ENCODE data around the gene NRP2. TPM values are rescaled to one million over a fixed set of nuclear protein-coding genes. Genes with fewer than 3 reads are reported as not detected.
A peak's percentile ranks its signal among the peaks of the same experiment; 100 is the strongest.

NRP2 gene
- total RNA-seq, 4 donors from 2014 or later: 4.9 to 22.4 (median 14.5) TPM

GRCh38 chr2:205762881-205763280 is 80.6 kb downstream of the NRP2 start:
- Histone ChIP-seq H3K36me3 (no peaks in the 10 kb centered on the region), H3K27me3 (no peaks in the 10 kb centered on the region), H3K4me3 (no peak overlapping the region), H3K9me3 (no peaks in the 10 kb centered on the region), H3K4me1 (peaks cover 0 to 23% (median 0%) of the 10 kb centered on the region in 4 donors), H3K27ac (peak overlapping the region in 1 of 4 donors; percentile 76)
- no peak for DNase-seq
- TF ChIP-seq, protein P1, sequence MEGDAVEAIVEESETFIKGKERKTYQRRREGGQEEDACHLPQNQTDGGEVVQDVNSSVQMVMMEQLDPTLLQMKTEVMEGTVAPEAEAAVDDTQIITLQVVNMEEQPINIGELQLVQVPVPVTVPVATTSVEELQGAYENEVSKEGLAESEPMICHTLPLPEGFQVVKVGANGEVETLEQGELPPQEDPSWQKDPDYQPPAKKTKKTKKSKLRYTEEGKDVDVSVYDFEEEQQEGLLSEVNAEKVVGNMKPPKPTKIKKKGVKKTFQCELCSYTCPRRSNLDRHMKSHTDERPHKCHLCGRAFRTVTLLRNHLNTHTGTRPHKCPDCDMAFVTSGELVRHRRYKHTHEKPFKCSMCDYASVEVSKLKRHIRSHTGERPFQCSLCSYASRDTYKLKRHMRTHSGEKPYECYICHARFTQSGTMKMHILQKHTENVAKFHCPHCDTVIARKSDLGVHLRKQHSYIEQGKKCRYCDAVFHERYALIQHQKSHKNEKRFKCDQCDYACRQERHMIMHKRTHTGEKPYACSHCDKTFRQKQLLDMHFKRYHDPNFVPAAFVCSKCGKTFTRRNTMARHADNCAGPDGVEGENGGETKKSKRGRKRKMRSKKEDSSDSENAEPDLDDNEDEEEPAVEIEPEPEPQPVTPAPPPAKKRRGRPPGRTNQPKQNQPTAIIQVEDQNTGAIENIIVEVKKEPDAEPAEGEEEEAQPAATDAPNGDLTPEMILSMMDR (IDR thresholded peaks at IDR 0.05): no peak

GRCh38 chr2:205763708-205764211 is 81.5 kb downstream of the NRP2 start:
- H3K4me1 ChIP-seq: peaks cover 0 to 32% (median 0%) of the 10 kb centered on the region in 4 donors
- peak overlapping the region in 1 of 4 donors; percentile 25 for H3K4me3 ChIP-seq
- H3K27ac ChIP-seq: peak overlapping the region in 3 of 4 donors; percentile 44 to 76 (median 46)
- no peaks in the 10 kb centered on the region for H3K27me3 ChIP-seq
- no peaks in the 10 kb centered on the region for H3K9me3 ChIP-seq
- TF ChIP-seq, protein P1 (IDR thresholded peaks at IDR 0.05): peak in 4 of 6 experiments; percentile 33 to 63 (median 60)
- TF ChIP-seq POLR2A (IDR thresholded peaks at IDR 0.05): no peak
- peak in 2 of 3 donors; percentile 69 to 80 for DNase-seq
- no peaks in the 10 kb centered on the region for H3K36me3 ChIP-seq

GRCh38 chr2:205764270-205764746 is 82.0 kb downstream of the NRP2 start:
- no peaks in the 10 kb centered on the region for H3K9me3 ChIP-seq
- DNase-seq: no peak
- peak overlapping the region in 3 of 4 donors; percentile 18 to 76 (median 44) for H3K27ac ChIP-seq
- H3K4me1 ChIP-seq: peaks cover 0 to 32% (median 0%) of the 10 kb centered on the region in 4 donors
- TF ChIP-seq, protein P1 (IDR thresholded peaks at IDR 0.05): no peak
- no peak for TF ChIP-seq POLR2A (IDR thresholded peaks at IDR 0.05)
- H3K4me3 ChIP-seq: no peak overlapping the region
- H3K27me3 ChIP-seq: no peaks in the 10 kb centered on the region
- H3K36me3 ChIP-seq: no peaks in the 10 kb centered on the region

GRCh38 chr2:205765151-205765550 is 82.8 kb downstream of the NRP2 start:
- Histone ChIP-seq H3K27ac (peak overlapping the region in 1 of 4 donors; percentile 76), H3K27me3 (no peaks in the 10 kb centered on the region), H3K9me3 (no peaks in the 10 kb centered on the region), H3K4me1 (peaks cover 0 to 40% (median 0%) of the 10 kb centered on the region in 4 donors), H3K4me3 (no peak overlapping the region), H3K36me3 (no peaks in the 10 kb centered on the region)
- DNase-seq: no peak
- TF ChIP-seq, protein P1 (IDR thresholded peaks at IDR 0.05): no peak
- no peak for TF ChIP-seq POLR2A (IDR thresholded peaks at IDR 0.05)

GRCh38 chr2:205766779-205767359 is 84.6 kb downstream of the NRP2 start:
- DNase-seq: peak in 2 of 3 donors; percentile 52 to 84
- TF ChIP-seq, protein P1 (IDR thresholded peaks at IDR 0.05): peak; percentile 51 to 86 (median 76)
- TF ChIP-seq POLR2A (IDR thresholded peaks at IDR 0.05): no peak
- H3K27me3 ChIP-seq: no peaks in the 10 kb centered on the region
- H3K9me3 ChIP-seq: no peaks in the 10 kb centered on the region
- H3K36me3 ChIP-seq: no peaks in the 10 kb centered on the region
- H3K4me3 ChIP-seq: no peak overlapping the region
- peak overlapping the region in 1 of 4 donors; percentile 77 for H3K27ac ChIP-seq
- peaks cover 0 to 57% (median 0%) of the 10 kb centered on the region in 4 donors for H3K4me1 ChIP-seq

Measured in Peyer's patch (tissue), 4 donors.